Activated CD4-positive, alpha-beta memory T cell treated with anti-CD3 and anti-CD28 coated beads for 36 hours (primary cell): Measurements from ENCODE around the gene DNAH10. TPM values are rescaled to one million over a fixed set of nuclear protein-coding genes. Genes with fewer than 3 reads are reported as not detected.

ENCODE experiments used
- CTCF ChIA-PET: fragments of 350-600 bp; sonication (Branson Sonifier 250); formaldehyde crosslinking; loops from one replicate; lab custom pipeline; 2021; ENCODE audit warnings: antibody characterized with exemption, inconsistent platforms; lab: Charles Lee
- POLR2A ChIA-PET: fragments of 350-600 bp; sonication (Branson Sonifier 250); formaldehyde crosslinking; loops from one replicate; lab custom pipeline; 2021; ENCODE audit warnings: antibody characterized with exemption; lab: Charles Lee
- DNase-seq: peaks from one replicate; pipeline ENCODE4 v3.0.0-alpha.2; 2020
- H3K27ac Mint-ChIP-seq: one replicate; pipeline ENCODE4 v1.8.0; 2021; ENCODE audit warnings: mixed read lengths
- H3K27me3 Mint-ChIP-seq: one replicate; pipeline ENCODE4 v1.8.0; 2021; ENCODE audit warnings: mixed read lengths
- H3K36me3 Mint-ChIP-seq: one replicate; pipeline ENCODE4 v1.8.0; 2021; ENCODE audit warnings: mixed read lengths
- H3K4me1 Mint-ChIP-seq: one replicate; pipeline ENCODE4 v1.8.0; 2021; ENCODE audit warnings: low read depth, mixed read lengths
- H3K4me3 Mint-ChIP-seq: one replicate; pipeline ENCODE4 v1.8.0; 2021; ENCODE audit warnings: mild to moderate bottlenecking, mixed read lengths
- H3K9me3 Mint-ChIP-seq: one replicate; pipeline ENCODE4 v1.8.0; 2021; ENCODE audit warnings: mixed read lengths
- intact Hi-C: fragments of 100-400 bp; cut with micrococcal nuclease; formaldehyde crosslinking; loops from one replicate; pipeline ENCODE4 v1.15.1; 2023
- total RNA-seq, 2 experiments: library from RNA; stranded (reverse); gene quantifications; one replicate each; pipeline ENCODE4 v1.2.3, GENCODE V29; 2021

DNAH10 gene
- total RNA-seq, 2 experiments from 2014 or later, result 0.10 to 0.19 TPM

DNA sequence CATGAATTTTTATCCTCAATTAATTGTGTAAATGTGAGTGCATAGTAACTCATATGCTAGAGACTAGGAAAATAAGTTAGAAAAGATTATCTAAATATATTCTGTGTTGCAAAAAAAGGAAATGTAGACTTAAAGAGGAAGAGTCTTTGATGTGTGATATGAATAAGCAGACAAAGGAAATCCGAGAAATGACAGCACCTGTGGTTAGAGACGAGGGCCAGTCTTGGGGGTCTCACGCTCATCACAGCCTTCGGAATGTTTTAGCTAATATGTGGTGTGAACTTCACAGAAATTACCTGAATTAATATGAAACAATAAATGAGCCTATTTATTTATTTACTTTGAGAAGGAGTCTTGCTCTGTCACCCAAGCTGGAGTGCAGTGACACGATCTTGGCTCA lies 38.3 kb upstream of the DNAH10 start:
- no peak overlapping the region for H3K27ac Mint-ChIP-seq
- H3K4me3 Mint-ChIP-seq, result no peak overlapping the region
- H3K36me3 Mint-ChIP-seq, result peaks cover 47% of the 10 kb centered on the region
- DNase-seq, result no peak
- POLR2A ChIA-PET, result interaction anchor here (1.2 kb wide), 1 partner anchor 10 kb away, joined by 10 read pairs; no protein-coding TSS in a partner anchor
- H3K9me3 Mint-ChIP-seq, result no peaks in the 10 kb centered on the region
- H3K27me3 Mint-ChIP-seq, result no peaks in the 10 kb centered on the region
- CTCF ChIA-PET, result interaction anchor here (1.2 kb wide), 1 partner anchor 10 kb away, joined by 5 read pairs; no protein-coding TSS in a partner anchor
- intact Hi-C loops, result no loop called here
- H3K4me1 Mint-ChIP-seq, result peaks cover 36% of the 10 kb centered on the region

DNA sequence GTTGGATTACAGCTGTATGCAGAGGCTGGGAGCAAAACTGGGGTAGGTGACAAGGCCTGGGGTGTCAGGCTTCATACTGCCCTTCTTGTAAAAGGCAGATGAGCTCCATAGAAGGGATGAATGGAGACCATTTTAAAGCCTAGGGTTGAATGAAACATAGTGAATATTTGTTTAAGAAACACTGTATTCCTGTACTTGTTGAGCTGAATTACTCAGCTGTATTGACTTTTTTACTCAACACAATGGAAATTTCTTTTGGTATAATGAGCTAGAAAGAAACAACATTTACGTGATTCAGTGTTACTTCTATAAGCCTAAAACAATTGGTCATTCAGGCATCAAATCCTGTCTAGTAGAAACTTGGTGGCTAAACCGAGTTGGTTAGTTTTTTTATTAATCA lies 35.9 kb upstream of the DNAH10 start:
- H3K27ac Mint-ChIP-seq, result peak overlapping the region; percentile 76
- DNase-seq, result no peak
- H3K27me3 Mint-ChIP-seq, result no peaks in the 10 kb centered on the region
- ChIA-PET POLR2A (interaction anchor here (1.1 kb wide), 1 partner anchor 12 kb away, joined by 9 read pairs; no protein-coding TSS in a partner anchor), CTCF (no interaction called here)
- H3K4me1 Mint-ChIP-seq, result peaks cover 18% of the 10 kb centered on the region
- no peak overlapping the region for H3K4me3 Mint-ChIP-seq
- intact Hi-C loops, result loop anchor here (1.0 kb wide), 1 partner anchor 12 kb away; no protein-coding TSS in a partner anchor
- H3K9me3 Mint-ChIP-seq, result no peaks in the 10 kb centered on the region
- H3K36me3 Mint-ChIP-seq, result peaks cover 54% of the 10 kb centered on the region

GRCh38 chr12:123726962-123727361 lies 35.1 kb upstream of the DNAH10 start:
- intact Hi-C loops, result loop anchor here (1.0 kb wide), 1 partner anchor 13 kb away; no protein-coding TSS in a partner anchor
- no peak for DNase-seq
- Mint-ChIP-seq H3K9me3 (no peaks in the 10 kb centered on the region), H3K36me3 (peaks cover 57% of the 10 kb centered on the region), H3K4me1 (peaks cover 20% of the 10 kb centered on the region), H3K27ac (no peak overlapping the region), H3K27me3 (no peaks in the 10 kb centered on the region), H3K4me3 (no peak overlapping the region)
- ChIA-PET CTCF (no interaction called here), POLR2A (no interaction called here)

DNA sequence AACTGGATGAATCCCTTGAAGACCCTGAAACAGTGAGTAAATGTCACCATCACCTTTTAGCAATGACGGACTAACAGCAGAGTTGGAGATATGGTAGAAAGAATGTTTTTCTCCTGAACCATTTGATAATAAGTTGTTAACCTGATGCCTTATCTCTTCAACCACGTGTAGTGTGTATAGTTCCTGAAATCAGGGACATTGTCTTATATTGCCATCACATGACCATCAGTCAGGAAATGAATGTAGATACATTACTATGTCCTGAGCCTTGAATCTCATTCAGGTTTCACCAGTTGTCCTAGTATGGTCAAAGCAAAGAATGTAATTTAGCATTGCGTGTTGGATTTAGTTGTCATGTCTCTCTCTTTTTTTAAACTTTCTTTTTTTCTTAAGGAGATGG lies 34.2 kb upstream of the DNAH10 start:
- CTCF ChIA-PET, result no interaction called here
- H3K4me3 Mint-ChIP-seq, result no peak overlapping the region
- H3K27me3 Mint-ChIP-seq, result no peaks in the 10 kb centered on the region
- intact Hi-C loops, result no loop called here
- POLR2A ChIA-PET, result no interaction called here
- peaks cover 63% of the 10 kb centered on the region for H3K36me3 Mint-ChIP-seq
- DNase-seq, result no peak
- no peaks in the 10 kb centered on the region for H3K9me3 Mint-ChIP-seq
- H3K27ac Mint-ChIP-seq, result no peak overlapping the region
- peaks cover 25% of the 10 kb centered on the region for H3K4me1 Mint-ChIP-seq

GRCh38 chr12:123731596-123731995 lies 30.5 kb upstream of the DNAH10 start:
- CTCF ChIA-PET, result no interaction called here
- intact Hi-C loops, result no loop called here
- H3K36me3 Mint-ChIP-seq, result peaks cover 72% of the 10 kb centered on the region

DNA sequence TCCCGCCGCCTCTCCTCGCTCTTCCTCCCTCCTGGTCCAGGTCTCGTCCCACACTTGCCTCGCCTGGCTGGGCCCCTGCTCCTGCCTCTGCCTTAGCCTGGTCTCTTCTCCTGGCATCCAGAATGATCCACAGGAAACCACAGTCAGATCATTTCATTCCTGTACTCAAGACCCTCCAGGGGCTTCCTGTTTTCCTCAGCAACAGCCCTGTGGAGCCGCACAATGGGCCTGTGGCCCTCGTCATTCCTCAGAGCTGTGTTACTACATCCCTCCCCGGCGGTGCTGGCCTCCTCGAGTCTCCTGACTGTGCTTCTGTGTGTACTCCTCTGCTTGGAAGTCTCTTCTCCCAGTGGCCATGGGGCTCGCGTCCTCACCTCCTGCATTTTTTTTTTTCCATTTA lies 29.9 kb upstream of the DNAH10 start:
- CTCF ChIA-PET, result no interaction called here
- H3K27me3 Mint-ChIP-seq, result no peaks in the 10 kb centered on the region
- no peaks in the 10 kb centered on the region for H3K9me3 Mint-ChIP-seq
- peaks cover 13% of the 10 kb centered on the region for H3K4me1 Mint-ChIP-seq
- peaks cover 74% of the 10 kb centered on the region for H3K36me3 Mint-ChIP-seq
- POLR2A ChIA-PET, result interaction anchor here (1.5 kb wide), 1 partner anchor 17 kb away, joined by 4 read pairs; no protein-coding TSS in a partner anchor
- H3K27ac Mint-ChIP-seq, result no peak overlapping the region
- intact Hi-C loops, result no loop called here
- H3K4me3 Mint-ChIP-seq, result no peak overlapping the region
- DNase-seq, result no peak

More at GRCh38 chr12:123731596-123731995, 30.5 kb upstream of the DNAH10 start:
- Mint-ChIP-seq H3K9me3 (no peaks in the 10 kb centered on the region), H3K4me3 (no peak overlapping the region), H3K27ac (no peak overlapping the region), H3K4me1 (peaks cover 14% of the 10 kb centered on the region), H3K27me3 (no peaks in the 10 kb centered on the region)
- POLR2A ChIA-PET, result no interaction called here
- DNase-seq, result no peak

DNA sequence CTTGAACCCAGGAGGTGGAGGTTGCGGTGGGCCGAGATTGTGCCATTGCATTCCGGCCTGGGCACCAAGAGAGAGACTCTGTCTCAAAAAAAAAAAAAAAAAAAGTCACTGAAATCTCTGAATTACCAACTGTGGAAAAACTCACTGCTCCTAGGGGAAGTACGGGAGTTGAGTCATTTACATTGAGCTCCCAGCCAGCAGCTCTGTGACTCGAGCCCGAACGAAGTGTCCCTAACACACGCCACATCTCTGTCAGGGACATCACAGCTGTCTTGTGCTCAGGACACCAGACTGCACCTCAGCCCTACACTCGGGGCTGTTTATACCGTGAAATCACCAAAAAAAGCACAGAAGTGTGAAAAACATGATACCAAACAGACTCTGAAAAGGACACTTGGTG lies 28.9 kb upstream of the DNAH10 start:
- DNase-seq, result no peak
- intact Hi-C loops, result no loop called here
- Mint-ChIP-seq H3K4me1 (peaks cover 13% of the 10 kb centered on the region), H3K9me3 (no peaks in the 10 kb centered on the region), H3K36me3 (peaks cover 74% of the 10 kb centered on the region), H3K27ac (no peak overlapping the region), H3K27me3 (no peaks in the 10 kb centered on the region), H3K4me3 (no peak overlapping the region)
- POLR2A ChIA-PET, result interaction anchor here (1.5 kb wide), 1 partner anchor 18 kb away, joined by 4 read pairs; no protein-coding TSS in a partner anchor
- CTCF ChIA-PET, result no interaction called here

- peaks cover 13% of the 10 kb centered on the region for H3K4me1 Mint-ChIP-seq
- no peak overlapping the region for H3K27ac Mint-ChIP-seq
- POLR2A ChIA-PET, result no interaction called here
- H3K9me3 Mint-ChIP-seq, result no peaks in the 10 kb centered on the region
- intact Hi-C loops, result no loop called here
- H3K4me3 Mint-ChIP-seq, result no peak overlapping the region
- CTCF ChIA-PET, result no interaction called here
- H3K36me3 Mint-ChIP-seq, result peaks cover 75% of the 10 kb centered on the region
- H3K27me3 Mint-ChIP-seq, result no peaks in the 10 kb centered on the region
- no peak for DNase-seq
Measured at GRCh38 chr12:123734268-123734667, 27.8 kb upstream of the DNAH10 start.

DNA sequence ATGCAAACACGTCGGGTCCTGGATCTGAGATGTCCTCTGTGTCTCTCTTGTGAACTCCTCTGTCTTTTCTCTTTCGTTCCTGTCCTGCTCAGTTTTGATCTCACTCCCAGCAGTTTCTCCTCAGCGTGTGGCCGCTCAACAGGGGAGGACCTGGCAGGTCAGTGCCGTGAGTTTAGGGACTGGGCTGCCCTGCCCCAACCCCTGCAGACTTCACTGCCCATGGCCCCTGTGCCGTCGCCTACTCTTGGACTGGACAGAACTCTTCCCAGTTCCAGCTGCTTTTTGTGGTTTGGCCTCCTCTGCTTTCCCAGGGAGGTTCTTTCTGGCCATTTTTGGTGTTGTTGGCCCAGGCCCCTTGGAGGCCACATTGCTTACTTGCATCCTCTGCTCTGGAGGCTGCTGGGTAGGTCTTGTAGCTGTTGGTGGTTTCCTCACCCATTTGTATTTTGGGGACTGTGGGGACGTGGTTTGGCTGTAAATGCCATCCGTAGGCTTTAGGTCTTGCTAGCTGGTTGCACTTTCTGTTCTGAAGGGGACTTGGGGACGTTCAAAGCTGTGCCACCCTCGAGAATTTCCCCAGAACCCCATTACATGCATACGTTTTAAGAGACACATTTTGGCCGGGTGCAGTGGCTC lies 20.0 kb upstream of the DNAH10 start:
- ChIA-PET POLR2A (no interaction called here), CTCF (no interaction called here)
- H3K4me3 Mint-ChIP-seq, result no peak overlapping the region
- no peaks in the 10 kb centered on the region for H3K27me3 Mint-ChIP-seq
- no peak overlapping the region for H3K27ac Mint-ChIP-seq
- DNase-seq, result no peak
- H3K4me1 Mint-ChIP-seq, result peaks cover 4% of the 10 kb centered on the region
- H3K9me3 Mint-ChIP-seq, result no peaks in the 10 kb centered on the region
- H3K36me3 Mint-ChIP-seq, result peaks cover 66% of the 10 kb centered on the region
- intact Hi-C loops, result no loop called here

- DNase-seq, result no peak
- peaks cover 4% of the 10 kb centered on the region for H3K4me1 Mint-ChIP-seq
- H3K9me3 Mint-ChIP-seq, result no peaks in the 10 kb centered on the region
- intact Hi-C loops, result no loop called here
- H3K27me3 Mint-ChIP-seq, result no peaks in the 10 kb centered on the region
- CTCF ChIA-PET, result no interaction called here
- H3K36me3 Mint-ChIP-seq, result peaks cover 67% of the 10 kb centered on the region
- peak overlapping the region; percentile 34 for H3K27ac Mint-ChIP-seq
- POLR2A ChIA-PET, result no interaction called here
- H3K4me3 Mint-ChIP-seq, result no peak overlapping the region
Measured at GRCh38 chr12:123743002-123743401, 19.1 kb upstream of the DNAH10 start.

- no peaks in the 10 kb centered on the region for H3K27me3 Mint-ChIP-seq
- DNase-seq, result no peak
- POLR2A ChIA-PET, result interaction anchor here (1.0 kb wide), 1 partner anchor 32 kb away, joined by 3 read pairs; no protein-coding TSS in a partner anchor
- no peak overlapping the region for H3K27ac Mint-ChIP-seq
- CTCF ChIA-PET, result no interaction called here
- intact Hi-C loops, result no loop called here
- H3K4me3 Mint-ChIP-seq, result no peak overlapping the region
- H3K9me3 Mint-ChIP-seq, result no peaks in the 10 kb centered on the region
- peaks cover 4% of the 10 kb centered on the region for H3K4me1 Mint-ChIP-seq
- peaks cover 66% of the 10 kb centered on the region for H3K36me3 Mint-ChIP-seq
Measured at GRCh38 chr12:123744836-123745235, 17.3 kb upstream of the DNAH10 start.

GRCh38 chr12:123747309-123747708 lies 14.8 kb upstream of the DNAH10 start:
- peaks cover 59% of the 10 kb centered on the region for H3K36me3 Mint-ChIP-seq
- peaks cover 3% of the 10 kb centered on the region for H3K4me1 Mint-ChIP-seq
- H3K27me3 Mint-ChIP-seq, result no peaks in the 10 kb centered on the region
- H3K9me3 Mint-ChIP-seq, result no peaks in the 10 kb centered on the region
- intact Hi-C loops, result no loop called here
- no peak overlapping the region for H3K27ac Mint-ChIP-seq
- no peak for DNase-seq
- ChIA-PET POLR2A (no interaction called here), CTCF (no interaction called here)
- H3K4me3 Mint-ChIP-seq, result no peak overlapping the region

- Mint-ChIP-seq H3K27ac (no peak overlapping the region), H3K4me1 (peaks cover 3% of the 10 kb centered on the region), H3K9me3 (no peaks in the 10 kb centered on the region), H3K4me3 (no peak overlapping the region), H3K36me3 (peaks cover 58% of the 10 kb centered on the region), H3K27me3 (no peaks in the 10 kb centered on the region)
- ChIA-PET POLR2A (no interaction called here), CTCF (no interaction called here)
- no peak for DNase-seq
- intact Hi-C loops, result no loop called here
Measured at GRCh38 chr12:123748161-123748560, 13.9 kb upstream of the DNAH10 start.
